Neural crest cell (in vitro differentiated cells): Measurements from ENCODE around the gene DCAF5. TPM values are rescaled to one million over a fixed set of nuclear protein-coding genes. Genes with fewer than 3 reads are reported as not detected.

Experiments
- DNase-seq: peaks from one replicate; pipeline ENCODE4 v3.0.0; 2021; ENCODE audit warnings: low read depth, mixed read lengths, low spot score
- H3K27ac Mint-ChIP-seq: one replicate; pipeline ENCODE4 v1.8.0; 2021; ENCODE audit warnings: mild to moderate bottlenecking, mixed read lengths; ENCODE audit not compliant: unreplicated experiment
- H3K27me3 Mint-ChIP-seq: 2 replicates; pipeline ENCODE4 v1.8.0; 2021; ENCODE audit warnings: low read depth, mild to moderate bottlenecking, mixed read lengths
- H3K36me3 Mint-ChIP-seq: 2 replicates; pipeline ENCODE4 v1.8.0; 2021; ENCODE audit warnings: low read depth, mild to moderate bottlenecking, mixed read lengths
- H3K4me1 Mint-ChIP-seq: 2 replicates; pipeline ENCODE4 v1.8.0; 2021; ENCODE audit warnings: mixed read lengths
- H3K4me3 Mint-ChIP-seq: one replicate; pipeline ENCODE4 v1.8.0; 2021; ENCODE audit warnings: mild to moderate bottlenecking, mixed read lengths
- H3K9me3 Mint-ChIP-seq: 2 replicates; pipeline ENCODE4 v1.8.0; 2021; ENCODE audit warnings: mixed read lengths
- total RNA-seq: library from RNA; stranded (reverse); gene quantifications from 2 replicates; pipeline ENCODE4 v1.2.1, GENCODE V29; 2021
- TF ChIP-seq, protein P1 (sequence below): fragments of 200-600 bp; sonication (generic); conservative IDR thresholded peaks from 2 replicates; pipeline ENCODE4 v1.5.0; 2021; ENCODE audit warnings: antibody characterized with exemption, mild to moderate bottlenecking

Gene DCAF5
- total RNA-seq, 1 donor from 2014 or later: 46.7 TPM

DNA sequence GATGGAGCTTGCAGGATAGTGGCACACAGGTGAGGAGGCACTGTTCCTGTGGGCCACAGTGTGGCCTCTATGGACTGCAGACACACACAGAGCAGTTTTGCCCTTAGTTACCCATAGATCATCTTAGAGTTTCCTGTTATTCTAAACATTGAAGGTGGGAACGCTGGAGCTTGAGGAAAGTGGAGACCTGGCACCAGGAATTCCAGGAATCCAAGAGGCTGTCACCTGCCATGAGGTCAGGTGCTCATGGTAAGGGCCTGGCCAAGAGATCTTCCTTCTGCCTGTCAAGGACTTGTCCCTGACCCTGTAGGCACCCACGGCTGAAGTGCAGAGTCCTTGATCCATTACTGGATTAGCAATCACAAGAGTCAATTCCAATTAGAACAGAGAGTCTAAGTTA is 108.6 kb downstream of the DCAF5 start:
- Mint-ChIP-seq H3K27me3 (peaks cover 23% of the 10 kb centered on the region), H3K4me1 (peaks cover 11% of the 10 kb centered on the region), H3K9me3 (no peaks in the 10 kb centered on the region), H3K27ac (no peak overlapping the region), H3K4me3 (no peak overlapping the region), H3K36me3 (no peaks in the 10 kb centered on the region)
- TF ChIP-seq, protein P1, sequence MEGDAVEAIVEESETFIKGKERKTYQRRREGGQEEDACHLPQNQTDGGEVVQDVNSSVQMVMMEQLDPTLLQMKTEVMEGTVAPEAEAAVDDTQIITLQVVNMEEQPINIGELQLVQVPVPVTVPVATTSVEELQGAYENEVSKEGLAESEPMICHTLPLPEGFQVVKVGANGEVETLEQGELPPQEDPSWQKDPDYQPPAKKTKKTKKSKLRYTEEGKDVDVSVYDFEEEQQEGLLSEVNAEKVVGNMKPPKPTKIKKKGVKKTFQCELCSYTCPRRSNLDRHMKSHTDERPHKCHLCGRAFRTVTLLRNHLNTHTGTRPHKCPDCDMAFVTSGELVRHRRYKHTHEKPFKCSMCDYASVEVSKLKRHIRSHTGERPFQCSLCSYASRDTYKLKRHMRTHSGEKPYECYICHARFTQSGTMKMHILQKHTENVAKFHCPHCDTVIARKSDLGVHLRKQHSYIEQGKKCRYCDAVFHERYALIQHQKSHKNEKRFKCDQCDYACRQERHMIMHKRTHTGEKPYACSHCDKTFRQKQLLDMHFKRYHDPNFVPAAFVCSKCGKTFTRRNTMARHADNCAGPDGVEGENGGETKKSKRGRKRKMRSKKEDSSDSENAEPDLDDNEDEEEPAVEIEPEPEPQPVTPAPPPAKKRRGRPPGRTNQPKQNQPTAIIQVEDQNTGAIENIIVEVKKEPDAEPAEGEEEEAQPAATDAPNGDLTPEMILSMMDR: no peak
- no peak for DNase-seq

- Mint-ChIP-seq H3K27me3 (peaks cover 28% of the 10 kb centered on the region), H3K27ac (no peak overlapping the region), H3K36me3 (no peaks in the 10 kb centered on the region), H3K9me3 (no peaks in the 10 kb centered on the region), H3K4me1 (peaks cover 11% of the 10 kb centered on the region), H3K4me3 (no peak overlapping the region)
- TF ChIP-seq, protein P1: no peak
- DNase-seq: no peak
These were observed 109.2 kb downstream of the DCAF5 start for GRCh38 chr14:69043596-69044260.

GRCh38 chr14:69042787-69043444 is 110.0 kb downstream of the DCAF5 start:
- Mint-ChIP-seq H3K9me3 (no peaks in the 10 kb centered on the region), H3K4me3 (no peak overlapping the region), H3K27ac (no peak overlapping the region), H3K4me1 (peaks cover 11% of the 10 kb centered on the region), H3K27me3 (peaks cover 29% of the 10 kb centered on the region), H3K36me3 (no peaks in the 10 kb centered on the region)
- TF ChIP-seq, protein P1: no peak
- no peak for DNase-seq

DNA sequence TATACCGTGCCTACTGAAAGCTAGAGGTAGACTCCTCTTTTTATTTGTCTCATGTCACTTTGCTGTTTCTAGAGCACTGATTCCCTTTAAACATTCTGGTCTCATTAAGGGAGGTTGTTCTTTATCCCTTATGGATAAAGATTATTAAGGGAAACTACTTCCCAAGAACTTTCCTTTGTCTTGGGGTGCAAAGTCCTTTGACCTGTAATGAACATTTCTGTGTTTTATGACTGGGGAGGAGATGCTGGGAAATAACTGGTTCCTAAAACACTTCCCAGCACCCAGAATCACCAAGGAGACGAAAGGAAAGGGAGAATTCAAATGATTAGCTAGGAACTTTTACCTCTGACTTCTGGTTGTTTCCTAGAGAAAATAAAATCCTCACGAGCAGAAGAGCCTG is 110.6 kb downstream of the DCAF5 start:
- DNase-seq: no peak
- Mint-ChIP-seq H3K27ac (no peak overlapping the region), H3K27me3 (peaks cover 29% of the 10 kb centered on the region), H3K4me1 (peaks cover 11% of the 10 kb centered on the region), H3K9me3 (no peaks in the 10 kb centered on the region), H3K36me3 (no peaks in the 10 kb centered on the region), H3K4me3 (no peak overlapping the region)
- TF ChIP-seq, protein P1: no peak

- Mint-ChIP-seq H3K4me1 (peaks cover 11% of the 10 kb centered on the region), H3K27me3 (peaks cover 29% of the 10 kb centered on the region), H3K4me3 (no peak overlapping the region), H3K36me3 (no peaks in the 10 kb centered on the region), H3K27ac (no peak overlapping the region), H3K9me3 (no peaks in the 10 kb centered on the region)
- TF ChIP-seq, protein P1: no peak
- no peak for DNase-seq
These were observed 111.1 kb downstream of the DCAF5 start for GRCh38 chr14:69041783-69042182.
